HG03060 (cell line): ENCODE measurements around the gene LRRC56.

Source experiments
- ATAC-seq: cut with Tn5 transposase; IDR thresholded peaks from one replicate; pipeline ENCODE4 v1.9.1; 2021; ENCODE audit warnings: low read depth, moderate number of reproducible peaks; ENCODE audit not compliant: unreplicated experiment

Gene LRRC56

GRCh38 chr11:592501-592900, 55.2 kb downstream of the LRRC56 start:
- ATAC-seq, result no peak

- ATAC-seq, result no peak
Measured at GRCh38 chr11:592918-593317, 55.6 kb downstream of the LRRC56 start.

- no peak for ATAC-seq
Measured at GRCh38 chr11:593347-593746, 56.0 kb downstream of the LRRC56 start.

GRCh38 chr11:595400-595799, 58.1 kb downstream of the LRRC56 start:
- ATAC-seq, result no peak

- no peak for ATAC-seq
Measured at GRCh38 chr11:596374-596773, 59.0 kb downstream of the LRRC56 start.

GRCh38 chr11:597166-597725, 59.9 kb downstream of the LRRC56 start:
- ATAC-seq, result no peak

- ATAC-seq, result no peak
Measured at GRCh38 chr11:598005-598680, 60.8 kb downstream of the LRRC56 start.

- no peak for ATAC-seq
Measured at GRCh38 chr11:601573-602245, 64.4 kb downstream of the LRRC56 start.

- ATAC-seq, result no peak
Measured at GRCh38 chr11:603154-603553, 65.8 kb downstream of the LRRC56 start.
